GM18867 (cell line): ENCODE measurements around the gene RRP7A.
"Not testable (repeated sequence)": the region's sequence is repeated elsewhere in the genome, so short reads cannot be mapped to it uniquely, and the experiment has no call there.

Source experiments
- ATAC-seq: cut with Tn5 transposase; IDR thresholded peaks from one replicate; pipeline ENCODE4 v1.9.1; 2021; ENCODE audit warnings: mild to moderate bottlenecking, moderate library complexity; ENCODE audit not compliant: unreplicated experiment

Gene RRP7A

GRCh38 chr22:42500161-42500835 is 19.3 kb downstream of the RRP7A start:
- peak; percentile 72 for ATAC-seq

- ATAC-seq: not testable (repeated sequence)
Measured at GRCh38 chr22:42499773-42500160, 19.8 kb downstream of the RRP7A start.

GRCh38 chr22:42495533-42496141 is 24.0 kb downstream of the RRP7A start:
- not testable (repeated sequence) for ATAC-seq

- no peak for ATAC-seq
Measured at GRCh38 chr22:42493393-42493792, 26.2 kb downstream of the RRP7A start.

DNA sequence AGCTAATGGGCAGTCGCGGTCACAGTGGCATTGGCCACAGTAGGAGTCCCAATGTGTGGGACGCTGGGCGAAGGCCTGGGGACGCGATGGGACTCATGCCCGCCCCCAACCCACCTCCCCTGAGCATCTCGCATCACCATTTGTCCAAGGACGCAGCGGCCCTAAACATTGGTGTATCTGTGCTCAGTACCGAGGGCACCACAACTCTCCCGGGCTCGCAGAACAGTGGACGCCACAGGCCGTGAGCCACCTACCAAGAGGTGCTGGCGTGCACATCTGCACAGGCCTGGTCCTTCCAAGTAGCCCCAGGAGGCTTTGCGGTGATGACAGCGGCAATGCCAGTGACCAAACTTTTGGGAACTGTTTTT is 27.3 kb downstream of the RRP7A start:
- ATAC-seq: no peak

DNA sequence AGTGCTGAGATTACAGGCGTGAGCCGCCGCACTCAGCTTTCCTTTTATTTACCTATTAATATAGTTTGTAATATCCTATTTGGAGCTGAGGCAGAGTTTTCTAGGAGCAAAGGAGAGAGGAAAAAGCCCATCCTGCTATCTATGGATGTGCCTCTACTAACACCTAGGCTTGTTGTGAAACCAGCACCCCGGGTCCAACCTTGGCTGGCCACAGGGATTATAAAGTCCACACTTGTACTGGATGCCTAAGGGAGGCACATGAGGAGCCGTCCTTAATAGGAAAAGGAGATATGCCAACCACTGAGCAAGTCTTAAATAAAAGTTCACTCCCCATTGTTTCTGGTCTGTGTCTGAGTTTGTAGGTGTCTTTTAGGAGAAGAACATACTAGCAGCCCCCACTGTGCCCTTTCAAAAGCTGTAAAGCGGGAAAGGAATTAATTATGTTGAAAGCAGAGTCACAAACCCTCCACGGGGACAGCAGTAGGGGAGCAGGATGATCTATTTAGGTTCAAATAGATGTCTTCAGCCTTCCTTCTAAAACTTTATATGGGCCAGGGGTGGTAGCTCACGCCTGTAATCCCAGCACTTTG is 29.3 kb downstream of the RRP7A start:
- no peak for ATAC-seq

DNA sequence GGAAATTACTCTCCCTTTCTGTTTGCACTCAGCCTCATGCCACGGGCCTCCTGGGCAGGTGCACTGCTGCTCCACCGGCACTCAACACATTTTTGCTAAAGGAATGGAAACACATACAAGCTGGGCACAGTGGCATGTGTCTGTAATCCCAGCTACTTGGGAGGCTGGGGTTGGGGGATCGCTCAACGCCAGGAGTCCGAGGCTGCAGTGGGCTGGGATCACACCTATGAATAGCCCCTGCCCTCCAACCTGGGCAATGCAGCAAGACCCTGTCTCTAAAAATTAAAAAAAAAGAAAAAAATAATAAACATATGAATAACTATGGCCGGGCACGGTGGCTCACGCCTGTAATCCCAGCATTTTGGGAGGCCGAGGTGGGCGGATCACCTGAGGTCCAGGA is 30.6 kb downstream of the RRP7A start:
- no peak for ATAC-seq

- ATAC-seq: no peak
Measured at GRCh38 chr22:42484506-42484905, 35.1 kb downstream of the RRP7A start.

DNA sequence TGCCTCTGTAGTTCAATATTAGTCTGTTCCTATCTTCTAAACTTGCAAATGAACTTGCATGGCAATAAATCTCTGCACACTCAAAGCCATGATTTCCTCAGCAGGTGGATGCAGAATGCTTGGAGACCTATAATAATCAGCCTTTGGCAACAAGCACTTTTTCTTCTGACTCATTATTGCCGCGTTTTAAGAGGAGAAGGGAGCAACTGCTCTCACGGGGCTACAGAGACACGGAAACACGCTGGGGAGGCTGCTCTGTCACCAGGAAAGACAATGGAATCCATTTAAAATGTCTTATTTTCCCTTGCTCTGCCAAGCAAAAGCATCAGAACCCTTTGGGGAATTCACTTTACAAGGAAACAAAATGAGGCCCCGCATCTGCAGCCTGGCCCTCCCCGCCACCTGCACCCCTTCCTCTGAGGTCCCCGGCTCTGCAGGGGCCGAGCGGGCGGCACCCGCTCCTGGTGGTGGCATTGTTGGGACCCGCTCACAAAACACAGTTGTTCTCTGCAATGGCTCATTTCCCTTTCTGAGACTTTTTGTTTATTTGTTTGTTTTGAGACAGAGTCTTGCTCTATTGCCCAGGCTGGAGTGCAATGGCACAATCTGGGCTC is 35.9 kb downstream of the RRP7A start:
- ATAC-seq: not testable (repeated sequence)

DNA sequence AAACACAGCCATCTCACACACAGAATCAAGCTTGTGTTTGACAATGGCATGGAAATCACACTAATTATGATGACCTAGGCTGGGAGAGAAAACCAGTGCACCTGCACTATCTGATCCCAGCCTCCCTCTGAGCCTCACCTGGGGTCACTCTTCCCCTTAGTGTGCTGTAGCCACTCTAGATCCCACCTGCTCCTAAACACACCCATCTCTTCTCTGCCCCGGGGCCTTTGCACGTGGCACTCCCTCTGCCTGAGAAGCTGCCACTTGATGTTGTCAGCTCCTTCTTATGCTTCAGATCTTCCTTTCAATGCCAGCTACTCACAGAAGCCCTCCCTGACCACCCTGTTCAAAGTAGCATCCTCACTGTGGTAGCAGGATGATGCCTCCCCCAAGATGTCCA is 44.5 kb downstream of the RRP7A start:
- no peak for ATAC-seq

DNA sequence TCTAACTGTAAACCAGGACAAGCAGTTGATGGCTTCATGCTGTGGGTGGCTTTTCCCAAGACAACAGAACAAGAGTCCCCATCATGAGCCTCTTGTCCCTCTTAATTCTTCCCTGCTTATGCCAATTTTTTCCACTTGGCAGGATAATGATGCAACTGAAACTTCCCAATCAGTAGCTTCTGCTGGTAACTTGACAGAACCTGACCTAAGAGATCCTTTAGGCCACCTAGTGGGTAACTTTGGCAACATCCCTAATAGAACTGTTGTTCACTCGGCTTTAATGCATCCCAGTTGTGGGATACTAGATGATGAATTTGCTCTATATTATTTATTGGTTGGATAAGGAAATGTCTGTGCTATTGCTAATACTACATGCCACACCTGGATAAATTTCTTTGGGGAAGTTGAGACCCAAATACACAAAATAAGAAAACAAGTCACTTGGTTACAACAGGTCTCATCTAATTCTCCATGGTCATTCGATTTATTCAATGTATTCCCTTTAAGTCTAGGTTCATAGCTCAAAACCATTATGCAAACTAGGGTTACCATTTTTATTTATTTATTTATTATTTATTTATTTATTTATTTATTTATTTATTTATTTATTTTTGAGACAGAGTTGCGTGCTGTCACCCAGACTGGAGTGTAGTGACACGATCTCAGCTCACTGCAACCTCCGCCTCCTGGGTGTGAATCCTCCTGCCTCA is 46.0 kb downstream of the RRP7A start:
- no peak for ATAC-seq

- no peak for ATAC-seq
Measured at GRCh38 chr22:42472671-42473070, 46.9 kb downstream of the RRP7A start.

- ATAC-seq: no peak
Measured at GRCh38 chr22:42471441-42471840, 48.2 kb downstream of the RRP7A start.

- no peak for ATAC-seq
Measured at GRCh38 chr22:42470366-42471082, 49.1 kb downstream of the RRP7A start.

DNA sequence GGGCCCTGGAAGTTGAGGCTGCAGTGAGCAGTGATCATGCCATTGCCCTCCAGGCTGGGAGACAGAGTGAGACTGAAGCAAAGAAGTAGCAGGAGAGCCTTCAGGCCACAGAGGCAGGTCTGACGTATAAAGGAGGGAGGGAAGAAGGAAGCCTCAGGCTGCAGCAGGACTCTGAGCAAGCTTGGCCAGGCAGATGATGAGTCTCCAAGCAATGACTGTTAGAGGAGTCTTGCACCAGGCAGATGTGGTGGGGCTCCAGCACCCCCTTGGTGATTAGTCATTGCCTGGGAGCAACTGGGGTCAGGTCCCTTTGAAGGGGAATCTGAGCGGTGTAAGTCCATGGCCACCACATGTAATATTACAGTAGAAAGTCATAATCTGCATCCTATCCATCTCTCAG is 50.8 kb downstream of the RRP7A start:
- no peak for ATAC-seq

DNA sequence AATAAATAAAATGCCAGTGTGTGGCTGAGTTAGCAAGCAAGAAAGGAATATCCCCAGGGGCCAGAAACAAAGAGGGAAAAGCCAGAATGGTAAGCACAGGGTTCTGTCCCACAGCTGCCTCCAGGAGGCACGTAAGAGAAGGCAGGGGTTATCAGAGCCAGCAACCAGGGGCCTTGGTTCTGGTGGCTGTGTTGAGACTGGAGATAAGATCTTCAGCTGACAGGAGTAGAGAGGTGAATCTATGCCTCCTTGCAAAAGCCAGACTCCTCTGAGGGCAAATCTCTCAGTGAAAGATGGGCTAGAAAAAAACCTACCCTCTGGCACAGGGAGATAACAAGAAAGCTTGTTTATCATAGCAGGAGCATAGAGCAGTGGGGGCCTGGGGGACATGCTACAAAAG is 57.6 kb downstream of the RRP7A start:
- ATAC-seq: no peak

DNA sequence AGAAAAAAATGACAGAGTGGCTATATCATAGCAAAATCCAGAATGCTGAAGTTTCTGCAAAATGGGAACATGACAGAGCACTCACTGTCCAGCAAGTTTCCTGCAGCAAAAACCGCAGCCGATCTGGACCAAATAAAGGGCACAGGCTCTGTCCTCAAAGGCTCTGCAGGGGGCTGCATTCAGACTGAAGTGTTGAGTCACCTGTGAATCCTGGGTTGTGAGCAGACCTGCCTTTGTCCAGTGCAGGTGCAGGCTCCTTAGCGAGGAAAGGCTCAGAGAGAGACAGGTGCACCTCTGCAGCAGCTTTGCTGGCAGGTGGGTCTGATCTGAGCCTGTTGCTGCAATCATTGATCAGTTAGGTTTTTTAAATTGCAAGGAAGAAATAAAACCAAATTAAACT is 58.1 kb downstream of the RRP7A start:
- no peak for ATAC-seq
